ENCODE results near the gene CHPF2.

The CHPF2 gene

DNA sequence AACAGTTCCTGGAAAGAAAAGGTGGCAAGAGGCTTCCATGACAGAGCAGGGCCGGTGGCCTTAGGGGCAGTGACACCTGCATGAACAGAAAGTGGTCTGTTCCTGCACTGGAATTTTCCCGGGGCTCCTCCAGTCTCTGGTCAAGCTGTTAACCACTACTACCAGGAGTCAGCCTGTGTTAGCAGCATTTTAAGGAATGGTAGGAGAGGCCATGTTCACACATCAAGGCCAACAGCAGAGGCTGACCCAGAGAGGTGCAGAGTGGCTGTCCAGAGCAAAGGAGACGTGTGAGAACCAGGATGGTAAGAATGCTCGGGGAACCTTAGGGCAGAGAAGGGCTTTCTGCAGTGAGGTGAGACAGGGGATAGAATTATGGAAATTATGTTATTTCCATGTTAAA lies 30.5 kb upstream of the CHPF2 start:
- no peaks in the 10 kb centered on the region for H3K4me1 ChIP-seq (ENCODE audit: control insufficient read depth, insufficient read depth, low read length)
- H3K36me3 ChIP-seq (ENCODE audit: control insufficient read depth in 2 of 2, insufficient read depth in 1 of 2, low read length in 2 of 2), result no peaks in the 10 kb centered on the region
- ChIA-PET CTCF (no interaction called here), POLR2A (no interaction called here)
- no peak overlapping the region for H3K4me3 ChIP-seq (ENCODE audit: low read depth, low read length)
- no peaks in the 10 kb centered on the region for H3K9me3 ChIP-seq (ENCODE audit: control insufficient read depth, insufficient read depth, low read depth, low read length)
- no peak overlapping the region for H3K27ac ChIP-seq (ENCODE audit: extremely low read depth, low read depth, low read length)
- TF ChIP-seq ZNF629 (tag by site-specific recombination; IDR thresholded peaks at IDR 0.05), result no peak
- TF ChIP-seq, protein P1, sequence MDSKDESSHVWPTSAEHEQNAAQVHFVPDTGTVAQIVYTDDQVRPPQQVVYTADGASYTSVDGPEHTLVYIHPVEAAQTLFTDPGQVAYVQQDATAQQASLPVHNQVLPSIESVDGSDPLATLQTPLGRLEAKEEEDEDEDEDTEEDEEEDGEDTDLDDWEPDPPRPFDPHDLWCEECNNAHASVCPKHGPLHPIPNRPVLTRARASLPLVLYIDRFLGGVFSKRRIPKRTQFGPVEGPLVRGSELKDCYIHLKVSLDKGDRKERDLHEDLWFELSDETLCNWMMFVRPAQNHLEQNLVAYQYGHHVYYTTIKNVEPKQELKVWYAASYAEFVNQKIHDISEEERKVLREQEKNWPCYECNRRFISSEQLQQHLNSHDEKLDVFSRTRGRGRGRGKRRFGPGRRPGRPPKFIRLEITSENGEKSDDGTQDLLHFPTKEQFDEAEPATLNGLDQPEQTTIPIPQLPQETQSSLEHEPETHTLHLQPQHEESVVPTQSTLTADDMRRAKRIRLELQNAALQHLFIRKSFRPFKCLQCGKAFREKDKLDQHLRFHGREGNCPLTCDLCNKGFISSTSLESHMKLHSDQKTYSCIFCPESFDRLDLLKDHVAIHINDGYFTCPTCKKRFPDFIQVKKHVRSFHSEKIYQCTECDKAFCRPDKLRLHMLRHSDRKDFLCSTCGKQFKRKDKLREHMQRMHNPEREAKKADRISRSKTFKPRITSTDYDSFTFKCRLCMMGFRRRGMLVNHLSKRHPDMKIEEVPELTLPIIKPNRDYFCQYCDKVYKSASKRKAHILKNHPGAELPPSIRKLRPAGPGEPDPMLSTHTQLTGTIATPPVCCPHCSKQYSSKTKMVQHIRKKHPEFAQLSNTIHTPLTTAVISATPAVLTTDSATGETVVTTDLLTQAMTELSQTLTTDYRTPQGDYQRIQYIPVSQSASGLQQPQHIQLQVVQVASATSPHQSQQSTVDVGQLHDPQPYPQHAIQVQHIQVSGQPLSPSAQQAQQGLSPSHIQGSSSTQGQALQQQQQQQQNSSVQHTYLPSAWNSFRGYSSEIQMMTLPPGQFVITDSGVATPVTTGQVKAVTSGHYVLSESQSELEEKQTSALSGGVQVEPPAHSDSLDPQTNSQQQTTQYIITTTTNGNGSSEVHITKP (tag by site-specific recombination; IDR thresholded peaks at IDR 0.05), result peak; percentile 75

DNA sequence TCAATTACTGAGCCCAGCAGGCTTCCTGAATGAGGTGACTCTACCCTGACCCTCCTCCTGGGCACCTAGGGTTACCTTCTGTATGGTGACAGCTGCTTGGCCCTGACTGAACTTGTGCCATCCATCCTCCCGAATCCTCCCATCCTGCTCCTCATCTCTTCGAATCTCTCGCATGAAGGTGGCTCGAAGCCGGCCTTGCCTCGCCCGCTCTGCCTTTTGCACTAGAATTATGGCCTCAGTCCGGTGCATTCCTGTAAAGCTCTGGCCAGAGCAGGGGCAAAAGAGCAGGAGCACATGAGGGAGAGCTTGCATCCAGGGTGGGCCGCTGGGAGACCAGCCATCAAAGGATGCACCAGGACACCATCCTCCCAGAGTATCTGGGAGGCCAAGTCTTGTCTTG lies 29.4 kb upstream of the CHPF2 start:
- ChIA-PET CTCF (no interaction called here), POLR2A (no interaction called here)
- Histone ChIP-seq H3K27ac (ENCODE audit: extremely low read depth, low read depth, low read length) (no peak overlapping the region), H3K36me3 (ENCODE audit: control insufficient read depth in 2 of 2, insufficient read depth in 1 of 2, low read length in 2 of 2) (no peaks in the 10 kb centered on the region), H3K9me3 (ENCODE audit: control insufficient read depth, insufficient read depth, low read depth, low read length) (no peaks in the 10 kb centered on the region), H3K4me3 (ENCODE audit: low read depth, low read length) (no peak overlapping the region), H3K4me1 (ENCODE audit: control insufficient read depth, insufficient read depth, low read length) (no peaks in the 10 kb centered on the region)
- TF ChIP-seq ZNF19 (tag by site-specific recombination; IDR thresholded peaks at IDR 0.05; ENCODE audit: low read depth), result no peak
- TF ChIP-seq ZNF747 (tag by site-specific recombination; IDR thresholded peaks at IDR 0.05), result no peak
- no peak for TF ChIP-seq GLIS1 (tag by site-specific recombination; IDR thresholded peaks at IDR 0.05)
- TF ChIP-seq GLI4 (tag by site-specific recombination; IDR thresholded peaks at IDR 0.05), result no peak
- no peak for TF ChIP-seq ZNF423 (tag by site-specific recombination; IDR thresholded peaks at IDR 0.05)
- TF ChIP-seq, protein P2, sequence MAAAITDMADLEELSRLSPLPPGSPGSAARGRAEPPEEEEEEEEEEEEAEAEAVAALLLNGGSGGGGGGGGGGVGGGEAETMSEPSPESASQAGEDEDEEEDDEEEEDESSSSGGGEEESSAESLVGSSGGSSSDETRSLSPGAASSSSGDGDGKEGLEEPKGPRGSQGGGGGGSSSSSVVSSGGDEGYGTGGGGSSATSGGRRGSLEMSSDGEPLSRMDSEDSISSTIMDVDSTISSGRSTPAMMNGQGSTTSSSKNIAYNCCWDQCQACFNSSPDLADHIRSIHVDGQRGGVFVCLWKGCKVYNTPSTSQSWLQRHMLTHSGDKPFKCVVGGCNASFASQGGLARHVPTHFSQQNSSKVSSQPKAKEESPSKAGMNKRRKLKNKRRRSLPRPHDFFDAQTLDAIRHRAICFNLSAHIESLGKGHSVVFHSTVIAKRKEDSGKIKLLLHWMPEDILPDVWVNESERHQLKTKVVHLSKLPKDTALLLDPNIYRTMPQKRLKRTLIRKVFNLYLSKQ (tag by site-specific recombination; IDR thresholded peaks at IDR 0.05; ENCODE audit: borderline replicate concordance), result no peak
- no peak for TF ChIP-seq ZNF221 (tag by site-specific recombination; IDR thresholded peaks at IDR 0.05; ENCODE audit: borderline replicate concordance)
- TF ChIP-seq PRDM1 (tag by site-specific recombination; IDR thresholded peaks at IDR 0.05), result no peak
- no peak for TF ChIP-seq FEZF1 (tag by site-specific recombination; IDR thresholded peaks at IDR 0.05)
- TF ChIP-seq, protein P3, sequence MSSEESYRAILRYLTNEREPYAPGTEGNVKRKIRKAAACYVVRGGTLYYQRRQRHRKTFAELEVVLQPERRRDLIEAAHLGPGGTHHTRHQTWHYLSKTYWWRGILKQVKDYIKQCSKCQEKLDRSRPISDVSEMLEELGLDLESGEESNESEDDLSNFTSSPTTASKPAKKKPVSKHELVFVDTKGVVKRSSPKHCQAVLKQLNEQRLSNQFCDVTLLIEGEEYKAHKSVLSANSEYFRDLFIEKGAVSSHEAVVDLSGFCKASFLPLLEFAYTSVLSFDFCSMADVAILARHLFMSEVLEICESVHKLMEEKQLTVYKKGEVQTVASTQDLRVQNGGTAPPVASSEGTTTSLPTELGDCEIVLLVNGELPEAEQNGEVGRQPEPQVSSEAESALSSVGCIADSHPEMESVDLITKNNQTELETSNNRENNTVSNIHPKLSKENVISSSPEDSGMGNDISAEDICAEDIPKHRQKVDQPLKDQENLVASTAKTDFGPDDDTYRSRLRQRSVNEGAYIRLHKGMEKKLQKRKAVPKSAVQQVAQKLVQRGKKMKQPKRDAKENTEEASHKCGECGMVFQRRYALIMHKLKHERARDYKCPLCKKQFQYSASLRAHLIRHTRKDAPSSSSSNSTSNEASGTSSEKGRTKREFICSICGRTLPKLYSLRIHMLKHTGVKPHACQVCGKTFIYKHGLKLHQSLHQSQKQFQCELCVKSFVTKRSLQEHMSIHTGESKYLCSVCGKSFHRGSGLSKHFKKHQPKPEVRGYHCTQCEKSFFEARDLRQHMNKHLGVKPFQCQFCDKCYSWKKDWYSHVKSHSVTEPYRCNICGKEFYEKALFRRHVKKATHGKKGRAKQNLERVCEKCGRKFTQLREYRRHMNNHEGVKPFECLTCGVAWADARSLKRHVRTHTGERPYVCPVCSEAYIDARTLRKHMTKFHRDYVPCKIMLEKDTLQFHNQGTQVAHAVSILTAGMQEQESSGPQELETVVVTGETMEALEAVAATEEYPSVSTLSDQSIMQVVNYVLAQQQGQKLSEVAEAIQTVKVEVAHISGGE (tag by site-specific recombination; conservative IDR thresholded peaks at IDR 0.05; ENCODE audit: low read depth), result no peak
- no peak for TF ChIP-seq WT1 (tag by site-specific recombination; IDR thresholded peaks at IDR 0.05)
- TF ChIP-seq ZNF292 (tag by site-specific recombination; IDR thresholded peaks at IDR 0.05; ENCODE audit: borderline replicate concordance, low read depth), result no peak
